Transverse colon (tissue), 4 donors: ENCODE results near the gene IWS1.

Experiments used
- CTCF ChIP-seq, 5 experiments: fragments of 200-600 bp in 3 of 5; fragments of 450-650 bp in 2 of 5; sonication (generic) in 3 of 5; IDR thresholded peaks; 1 replicate in 2 of 5; 2 replicates in 3 of 5; pipeline ENCODE4 v1.5.1; 2016 to 2017; ENCODE audit warnings: antibody characterized with exemption in 5 of 5, inconsistent platforms in 3 of 5, mild to moderate bottlenecking in 2 of 5, moderate library complexity in 1 of 5
- POLR2A ChIP-seq: fragments of 450-650 bp; IDR thresholded peaks from one replicate; pipeline ENCODE4 v1.6.1; 2016; ENCODE audit warnings: antibody characterized with exemption, mild to moderate bottlenecking, moderate library complexity
- POLR2AphosphoS5 ChIP-seq, 3 donors: sonication (generic); formaldehyde crosslinking; IDR thresholded peaks; one replicate each; pipeline ENCODE4 v1.6.1; 2016; ENCODE audit warnings: antibody characterized with exemption in 3 of 3

- no peak for TF ChIP-seq POLR2A
- no peak for TF ChIP-seq CTCF (IDR thresholded peaks at IDR 0.05)
- peak in 1 of 3 donors; percentile 37 for TF ChIP-seq POLR2AphosphoS5 (IDR thresholded peaks at IDR 0.05)
These were observed 70.5 kb downstream of the IWS1 start for GRCh38 chr2:127455566-127456493.
